Cardiac septum (tissue), 1 donor: ENCODE results near the gene NCKAP5L. TPM values are rescaled to one million over a fixed set of nuclear protein-coding genes. Genes with fewer than 3 reads are reported as not detected.
A peak's percentile ranks its signal among the peaks of the same experiment; 100 is the strongest.

ENCODE experiments used
- DNase-seq: peaks from one replicate; pipeline ENCODE4 v3.0.0-alpha.2; 2020; ENCODE audit warnings: low spot score
- intact Hi-C: fragments of 100-400 bp; cut with DNase I; formaldehyde crosslinking; loops from one replicate; pipeline ENCODE4 v1.14.0; 2022
- total RNA-seq: library from RNA; stranded (reverse); fragmentation: NEBNext Ultra II Directional; extraction: Animal tissue kit (Norgen Biotek cat#: 25700); gene quantifications from one replicate; pipeline ENCODE4 v1.2.1, GENCODE V29; 2021
- donor health status: DM: no; HTN: no; CAD: no.

The NCKAP5L gene
- total RNA-seq, 1 donor from 2014 or later = 26.5 TPM

GRCh38 chr12:49827401-49828099 is 663 bp downstream of the NCKAP5L start:
- intact Hi-C loops = loop anchor here (1.0 to 2.0 kb wide), 2 partner anchors 16 to 19 kb away; partner anchors contain the start of gene BCDIN3D
- DNase-seq = peak; percentile 86

- intact Hi-C loops = loop anchor here (2.0 kb wide), 1 partner anchor 18 kb away; no protein-coding TSS in a partner anchor
- DNase-seq = no peak
These were observed 1.2 kb downstream of the NCKAP5L start for GRCh38 chr12:49827051-49827400.

DNA sequence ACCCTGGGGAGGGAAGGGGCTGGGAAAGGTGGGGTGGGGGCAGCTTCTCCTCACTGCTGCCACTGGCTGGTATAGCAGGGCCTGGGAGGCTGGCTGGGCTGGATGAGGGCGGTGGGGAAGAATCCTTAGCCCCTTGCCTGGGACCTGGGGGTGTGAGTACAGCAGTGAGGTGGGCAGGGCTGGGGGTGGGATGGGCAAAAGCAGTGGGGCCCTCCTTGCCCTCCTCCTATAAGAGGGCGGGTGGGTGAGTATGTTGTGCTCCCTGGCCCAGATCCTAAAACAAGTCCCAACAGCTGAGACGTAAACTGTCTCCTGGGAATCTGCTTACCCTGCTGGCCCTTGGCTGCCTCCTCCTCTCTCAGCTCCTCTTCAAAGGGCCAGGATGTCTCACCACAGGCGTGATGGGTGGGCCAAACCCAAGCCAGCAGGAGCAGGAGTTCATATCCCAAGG is 2.2 kb downstream of the NCKAP5L start:
- intact Hi-C loops = loop anchor here (2.0 kb wide), 1 partner anchor 17 kb away; no protein-coding TSS in a partner anchor
- no peak for DNase-seq

DNA sequence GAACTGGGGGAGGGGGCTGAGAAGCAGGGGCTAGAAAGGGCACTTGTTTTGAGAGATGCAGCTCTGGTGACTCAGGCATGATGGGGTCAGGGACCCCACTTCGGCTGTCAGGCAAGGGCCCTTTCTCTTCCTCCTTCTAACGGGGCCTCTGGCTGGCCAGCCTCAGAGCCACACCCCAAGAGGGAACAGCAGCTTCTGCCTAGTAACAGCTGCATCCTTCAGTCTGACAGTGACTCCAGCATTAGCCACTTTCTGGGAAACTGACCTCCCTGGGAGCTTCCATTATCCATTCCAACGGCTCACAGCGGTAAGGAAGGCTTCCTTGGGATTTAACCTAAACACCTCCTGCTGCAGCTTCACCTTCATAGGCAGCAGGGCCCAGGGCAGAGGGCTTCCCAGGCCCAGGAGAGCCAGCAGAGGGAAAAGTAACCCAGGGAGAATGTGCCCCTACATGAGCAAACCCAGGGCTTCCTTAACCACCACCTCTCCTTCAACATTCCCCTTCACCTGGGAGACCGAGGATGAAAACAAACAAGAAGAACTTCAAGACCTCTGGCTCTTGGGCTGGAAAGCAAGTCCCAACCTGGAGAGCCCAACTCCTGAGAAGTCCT is 2.7 kb downstream of the NCKAP5L start:
- no peak for DNase-seq
- intact Hi-C loops = no loop called here

GRCh38 chr12:49824895-49825294 is 3.3 kb downstream of the NCKAP5L start:
- DNase-seq = no peak
- intact Hi-C loops = no loop called here

- no peak for DNase-seq
- intact Hi-C loops = no loop called here
These were observed 3.8 kb downstream of the NCKAP5L start for GRCh38 chr12:49824416-49824815.

- intact Hi-C loops = no loop called here
- no peak for DNase-seq
These were observed 4.3 kb downstream of the NCKAP5L start for GRCh38 chr12:49823951-49824350.

- intact Hi-C loops = no loop called here
- no peak for DNase-seq
These were observed 4.9 kb downstream of the NCKAP5L start for GRCh38 chr12:49823350-49823749.

DNA sequence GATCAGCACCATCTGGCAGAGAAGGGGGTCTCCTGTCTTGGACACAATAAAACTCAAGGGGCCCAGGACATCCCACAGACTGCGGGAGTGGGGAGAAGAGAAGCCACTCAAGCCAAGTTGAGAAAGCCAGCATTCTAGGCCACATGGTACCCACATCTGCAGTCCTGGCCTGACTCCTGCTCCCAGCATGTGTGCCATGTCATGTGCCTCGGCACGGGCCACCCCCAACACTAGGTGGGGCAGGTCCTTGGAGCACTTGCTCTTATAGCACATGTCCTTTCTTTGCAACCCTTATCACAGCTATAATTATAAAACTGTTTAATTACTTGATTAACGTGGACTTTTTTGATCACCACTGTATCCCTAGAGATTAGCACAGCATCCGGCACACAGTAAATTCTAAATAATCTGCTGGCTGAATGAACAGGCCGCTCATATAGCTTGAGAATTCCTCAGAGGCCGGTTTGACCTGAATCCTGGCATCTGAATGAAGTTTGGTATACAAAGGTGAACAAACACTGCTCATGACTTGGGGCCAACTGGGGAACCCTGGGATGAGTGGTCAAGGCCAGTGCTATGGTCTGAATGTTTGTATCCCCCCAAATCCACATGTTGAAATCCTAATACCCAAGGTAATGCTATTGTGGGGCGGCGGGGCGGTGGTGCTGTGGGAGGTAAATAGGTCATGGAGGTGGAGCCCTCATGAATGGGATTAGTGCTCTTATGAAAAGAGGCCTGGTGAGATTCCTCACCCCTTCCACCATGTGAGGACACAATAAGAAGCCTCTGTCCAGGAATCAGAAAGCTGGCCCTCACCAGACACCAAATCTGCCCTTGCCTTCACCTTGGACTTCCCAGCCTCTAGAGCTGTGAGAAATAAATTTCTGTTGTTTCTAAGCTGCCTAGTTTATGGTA is 6.6 kb downstream of the NCKAP5L start:
- DNase-seq = no peak
- intact Hi-C loops = no loop called here

GRCh38 chr12:49819786-49820185 is 8.4 kb downstream of the NCKAP5L start:
- DNase-seq = no peak
- intact Hi-C loops = no loop called here

- no peak for DNase-seq
- intact Hi-C loops = no loop called here
These were observed 9.8 kb downstream of the NCKAP5L start for GRCh38 chr12:49818241-49818895.

- DNase-seq = no peak
- intact Hi-C loops = no loop called here
These were observed 15.1 kb downstream of the NCKAP5L start for GRCh38 chr12:49813131-49813530.

- intact Hi-C loops = no loop called here
These were observed 16.2 kb downstream of the NCKAP5L start for GRCh38 chr12:49811961-49812401.

GRCh38 chr12:49811136-49811535 is 17.1 kb downstream of the NCKAP5L start:
- intact Hi-C loops = no loop called here
- no peak for DNase-seq

More at GRCh38 chr12:49811961-49812401, 16.2 kb downstream of the NCKAP5L start:
- no peak for DNase-seq

DNA sequence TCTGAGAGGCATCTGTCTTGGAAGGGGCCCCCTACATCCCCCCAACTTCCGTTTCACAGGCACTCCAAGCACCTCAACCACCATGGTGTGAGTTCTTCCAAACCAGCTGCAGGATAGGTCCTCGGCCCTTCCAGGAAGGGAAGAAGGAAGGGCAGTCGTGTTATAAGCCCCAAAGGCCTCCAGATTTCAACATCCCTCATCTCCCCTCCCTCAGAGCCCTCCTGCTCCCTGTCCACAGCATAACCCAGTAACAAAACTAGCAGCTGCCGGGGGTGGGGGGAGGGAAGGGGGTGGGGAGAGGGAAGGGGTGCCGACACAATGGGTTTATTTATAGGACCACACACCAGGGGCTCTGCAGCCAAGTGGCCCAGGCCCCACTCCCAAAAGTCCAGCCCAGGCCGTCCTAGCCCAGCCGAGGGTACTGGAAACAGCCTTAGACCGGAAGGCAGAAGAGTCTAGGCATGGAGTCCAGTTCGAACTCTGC is 18.3 kb downstream of the NCKAP5L start:
- intact Hi-C loops = loop anchor here (2.0 kb wide), 1 partner anchor 17 kb away; no protein-coding TSS in a partner anchor
- DNase-seq = no peak

DNA sequence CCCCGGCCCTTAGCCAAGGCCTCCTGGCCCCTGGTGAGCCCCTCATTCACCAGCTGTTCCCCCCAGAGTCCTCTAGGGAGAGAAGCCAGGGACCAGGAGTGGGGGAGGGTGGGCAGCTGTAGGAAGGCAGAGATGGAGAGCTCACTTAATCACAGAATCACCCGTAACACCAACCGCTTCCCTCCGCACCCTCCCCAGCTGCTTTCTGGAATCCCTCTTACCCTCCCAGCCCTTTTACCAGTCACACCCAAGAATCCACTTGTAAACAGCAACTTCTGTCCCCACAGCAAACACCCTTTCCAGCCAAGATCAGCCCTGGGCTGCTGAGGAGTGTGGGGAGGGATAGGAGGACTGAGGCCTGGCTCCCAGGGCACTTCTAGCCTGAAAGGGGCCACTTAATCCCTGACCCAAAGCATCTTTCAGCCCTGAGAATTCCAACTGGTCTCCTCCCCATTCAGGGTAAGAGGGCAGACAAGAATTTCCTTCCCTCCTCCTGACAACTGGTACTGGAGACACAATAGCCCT is 18.8 kb downstream of the NCKAP5L start:
- intact Hi-C loops = loop anchor here (2.0 kb wide), 1 partner anchor 17 kb away; no protein-coding TSS in a partner anchor
- DNase-seq = no peak

DNA sequence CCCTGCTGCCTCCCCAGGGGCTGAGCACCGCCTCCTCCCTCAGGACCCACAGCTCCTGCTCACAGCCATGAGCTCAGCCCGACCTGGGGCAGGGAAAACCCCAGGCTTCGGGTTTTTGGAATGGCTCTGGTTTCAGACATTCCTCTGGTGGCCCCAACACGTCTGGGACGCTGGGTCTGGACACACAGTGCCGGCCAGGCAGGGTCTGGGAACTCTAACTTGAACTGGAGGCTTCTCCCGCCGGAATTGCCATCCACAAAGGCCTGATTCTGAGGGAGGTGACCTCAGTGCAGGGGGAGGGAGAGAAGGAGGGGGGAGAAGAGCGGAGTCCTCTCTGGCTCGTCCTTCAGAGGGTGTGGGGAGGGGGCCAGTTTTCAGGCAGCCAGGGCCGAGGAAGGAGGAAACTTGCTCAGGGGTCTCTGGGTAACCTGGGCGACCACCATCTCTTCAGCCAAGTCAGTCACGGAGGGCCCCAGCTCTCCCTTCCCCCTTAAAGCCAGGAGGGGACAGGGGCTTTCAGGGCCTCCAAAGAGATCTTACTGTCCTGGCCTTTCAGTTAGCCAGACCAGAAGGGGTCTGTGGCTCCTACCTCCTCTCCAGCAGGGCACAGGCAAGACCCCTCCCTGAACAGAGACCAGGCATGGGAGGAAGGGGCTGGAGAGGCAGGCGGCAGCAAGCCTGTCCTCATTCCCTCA is 19.4 kb downstream of the NCKAP5L start:
- intact Hi-C loops = loop anchor here (2.0 kb wide), 1 partner anchor 18 kb away; no protein-coding TSS in a partner anchor

GRCh38 chr12:49807991-49808580 is 20.1 kb downstream of the NCKAP5L start:
- intact Hi-C loops = loop anchor here (2.0 kb wide), 1 partner anchor 19 kb away; no protein-coding TSS in a partner anchor

More for the DNA sequence above, 19.4 kb downstream of the NCKAP5L start:
- no peak for DNase-seq

More at GRCh38 chr12:49807991-49808580, 20.1 kb downstream of the NCKAP5L start:
- no peak for DNase-seq
